ENCODE data around the gene SMIM27.
"Not testable (repeated sequence)": the region's sequence is repeated elsewhere in the genome, so short reads cannot be mapped to it uniquely, and the experiment has no call there.

Gene SMIM27

GRCh38 chr9:32596936-32597335, 44.8 kb downstream of the SMIM27 start:
- no peak for DNase-seq (ENCODE audit: low read depth in 2 of 2)

- DNase-seq (ENCODE audit: low read depth in 2 of 2): not testable (repeated sequence)
These were observed 46.9 kb downstream of the SMIM27 start for GRCh38 chr9:32599021-32599420.

Data from stimulated activated CD8-positive, alpha-beta memory T cell treated with anti-CD3 and anti-CD28 coated beads, Interleukin-15, amount 100 ng/mL, for 4 hours (primary cell).